D721Med (cell line): ENCODE measurements around the gene FA2H.

Experiments used
- DNase-seq: peaks from one replicate; pipeline ENCODE4 v3.0.0; 2011; ENCODE audit warnings: low spot score; ENCODE audit not compliant: insufficient read length
- FAIRE-seq: peaks from 2 replicates; lab custom pipeline; 2011; peaks lifted over from hg19 to GRCh38; lab: Jason Lieb, UNC
- CTCF ChIP-seq: IDR thresholded peaks from 2 replicates; pipeline ENCODE4 v1.5.1; 2012; ENCODE audit warnings: mild to moderate bottlenecking, control low read depth; ENCODE audit not compliant: insufficient read depth; ENCODE audit errors: missing control alignments

The FA2H gene

GRCh38 chr16:74716355-74716754, 58.3 kb downstream of the FA2H start:
- TF ChIP-seq CTCF: no peak
- FAIRE-seq (no peak), DNase-seq (no peak)

- no peak for TF ChIP-seq CTCF
- FAIRE-seq (no peak), DNase-seq (no peak)
Observed at GRCh38 chr16:74713876-74714275, 60.7 kb downstream of the FA2H start.

DNA sequence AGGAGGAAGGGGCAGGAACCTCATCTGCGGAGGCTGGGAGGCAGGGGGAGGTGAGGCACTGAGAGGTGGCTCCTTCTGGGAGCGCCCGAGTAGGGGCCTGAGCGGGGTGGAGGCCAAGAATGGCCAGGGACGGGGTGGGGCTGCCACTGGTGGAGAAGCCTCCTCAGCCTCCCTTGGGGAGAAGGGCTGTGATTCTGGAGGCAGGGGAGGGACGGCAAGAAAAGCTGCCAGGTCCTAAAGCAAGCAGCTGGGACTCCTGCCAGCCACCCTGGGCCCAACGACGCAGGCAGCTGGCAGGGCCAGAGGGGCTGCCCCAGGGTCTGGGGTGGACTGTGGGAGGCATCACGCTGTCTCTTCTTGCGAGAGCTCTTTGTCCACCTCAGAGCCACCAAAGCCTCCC, 61.3 kb downstream of the FA2H start:
- FAIRE-seq (no peak), DNase-seq (no peak)
- no peak for TF ChIP-seq CTCF

DNA sequence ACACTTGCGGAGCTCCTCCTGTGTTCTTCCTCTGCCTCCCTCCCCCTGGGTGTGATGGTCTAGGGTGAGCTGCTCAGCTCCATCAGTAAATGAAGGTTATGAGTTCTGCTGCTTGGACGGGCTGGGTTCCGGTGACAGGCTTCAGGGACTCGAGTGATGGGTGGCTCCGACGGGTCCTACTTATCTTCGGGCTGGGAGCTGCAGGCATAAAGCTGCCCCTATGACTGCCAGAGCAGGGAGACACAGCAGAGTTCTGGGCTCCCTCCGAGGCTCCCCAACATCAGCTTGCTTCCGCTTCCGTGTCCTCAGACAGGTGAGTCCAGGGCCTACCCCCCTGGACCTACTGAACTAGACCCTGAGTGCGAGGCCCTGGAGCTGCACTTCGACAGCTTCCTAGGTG, 62.7 kb downstream of the FA2H start:
- TF ChIP-seq CTCF: no peak
- DNase-seq (no peak), FAIRE-seq (no peak)

GRCh38 chr16:74710401-74710800, 64.2 kb downstream of the FA2H start:
- no peak for DNase-seq
- no peak for TF ChIP-seq CTCF
- no peak for FAIRE-seq

DNA sequence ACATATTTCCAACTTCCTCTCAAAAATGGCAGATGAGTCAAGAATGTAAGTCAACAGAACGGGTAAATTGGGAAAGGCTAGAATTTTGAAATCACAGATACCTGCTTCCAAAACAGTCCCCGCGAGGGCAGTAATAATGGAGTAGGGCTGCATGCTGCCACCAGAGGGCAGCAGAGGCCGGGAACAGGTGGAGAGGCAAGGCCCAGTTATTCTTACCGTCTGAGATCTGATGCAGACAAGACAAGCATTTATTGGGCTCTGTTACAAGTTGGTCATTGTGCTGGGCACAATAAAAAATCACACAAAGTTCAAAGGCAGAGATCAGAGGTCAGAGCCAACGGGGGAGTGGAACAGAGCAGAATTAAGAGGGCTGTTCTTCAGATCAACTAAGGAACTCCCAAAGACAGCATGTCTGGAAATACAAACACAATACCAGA, 65.2 kb downstream of the FA2H start:
- DNase-seq (peak; percentile 32), FAIRE-seq (no peak)
- TF ChIP-seq CTCF: peak; percentile 98

GRCh38 chr16:74700438-74701225, 74.0 kb downstream of the FA2H start, which contains the start of gene MLKL:
TSS of gene MLKL (minus strand) at chr16:74700862. CDS start at chr16:74695757, 5,105 bp downstream.
- TF ChIP-seq CTCF: no peak
- FAIRE-seq (no peak), DNase-seq (no peak)
